AG10803 (cell line): ENCODE measurements around the gene AP4E1.

Experiments
- DNase-seq: peaks from one replicate; pipeline ENCODE4 v3.0.0; 2010; ENCODE audit warnings: low read depth
- H3K4me3 ChIP-seq: 2 replicates; pipeline ENCODE4 v1.5.1; 2011; ENCODE audit warnings: mild to moderate bottlenecking, low read length, control low read depth
- TF ChIP-seq, protein P1 (sequence below): conservative IDR thresholded peaks from 2 replicates; pipeline ENCODE4 v1.5.1; 2011; ENCODE audit warnings: mild to moderate bottlenecking, low read length, control low read depth, inconsistent platforms

The AP4E1 gene

DNA sequence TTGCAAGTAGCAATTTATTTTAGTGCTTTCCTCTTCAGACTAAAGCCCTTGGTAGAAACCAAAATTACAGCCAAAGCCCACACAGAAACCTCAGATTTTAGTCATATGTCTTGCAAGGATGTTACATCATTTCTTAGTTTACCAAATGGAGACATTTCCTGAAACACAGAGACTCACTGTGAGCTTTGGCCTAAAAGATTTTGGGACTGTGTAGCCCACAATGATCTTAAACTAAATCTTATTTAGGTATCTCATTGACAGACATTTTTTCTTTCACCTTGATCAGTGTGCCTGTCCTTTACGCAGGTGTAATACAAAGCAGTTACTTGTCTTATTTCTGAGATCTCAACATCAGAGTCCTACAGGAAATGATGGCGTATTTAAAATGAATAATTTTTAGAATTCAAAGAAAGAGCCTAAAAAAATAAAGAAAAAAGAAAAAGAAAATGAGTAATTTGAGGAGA, 27.8 kb upstream of the AP4E1 start:
- no peak overlapping the region for H3K4me3 ChIP-seq
- TF ChIP-seq, protein P1, sequence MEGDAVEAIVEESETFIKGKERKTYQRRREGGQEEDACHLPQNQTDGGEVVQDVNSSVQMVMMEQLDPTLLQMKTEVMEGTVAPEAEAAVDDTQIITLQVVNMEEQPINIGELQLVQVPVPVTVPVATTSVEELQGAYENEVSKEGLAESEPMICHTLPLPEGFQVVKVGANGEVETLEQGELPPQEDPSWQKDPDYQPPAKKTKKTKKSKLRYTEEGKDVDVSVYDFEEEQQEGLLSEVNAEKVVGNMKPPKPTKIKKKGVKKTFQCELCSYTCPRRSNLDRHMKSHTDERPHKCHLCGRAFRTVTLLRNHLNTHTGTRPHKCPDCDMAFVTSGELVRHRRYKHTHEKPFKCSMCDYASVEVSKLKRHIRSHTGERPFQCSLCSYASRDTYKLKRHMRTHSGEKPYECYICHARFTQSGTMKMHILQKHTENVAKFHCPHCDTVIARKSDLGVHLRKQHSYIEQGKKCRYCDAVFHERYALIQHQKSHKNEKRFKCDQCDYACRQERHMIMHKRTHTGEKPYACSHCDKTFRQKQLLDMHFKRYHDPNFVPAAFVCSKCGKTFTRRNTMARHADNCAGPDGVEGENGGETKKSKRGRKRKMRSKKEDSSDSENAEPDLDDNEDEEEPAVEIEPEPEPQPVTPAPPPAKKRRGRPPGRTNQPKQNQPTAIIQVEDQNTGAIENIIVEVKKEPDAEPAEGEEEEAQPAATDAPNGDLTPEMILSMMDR, result no peak
- peak; percentile 93 for DNase-seq

DNA sequence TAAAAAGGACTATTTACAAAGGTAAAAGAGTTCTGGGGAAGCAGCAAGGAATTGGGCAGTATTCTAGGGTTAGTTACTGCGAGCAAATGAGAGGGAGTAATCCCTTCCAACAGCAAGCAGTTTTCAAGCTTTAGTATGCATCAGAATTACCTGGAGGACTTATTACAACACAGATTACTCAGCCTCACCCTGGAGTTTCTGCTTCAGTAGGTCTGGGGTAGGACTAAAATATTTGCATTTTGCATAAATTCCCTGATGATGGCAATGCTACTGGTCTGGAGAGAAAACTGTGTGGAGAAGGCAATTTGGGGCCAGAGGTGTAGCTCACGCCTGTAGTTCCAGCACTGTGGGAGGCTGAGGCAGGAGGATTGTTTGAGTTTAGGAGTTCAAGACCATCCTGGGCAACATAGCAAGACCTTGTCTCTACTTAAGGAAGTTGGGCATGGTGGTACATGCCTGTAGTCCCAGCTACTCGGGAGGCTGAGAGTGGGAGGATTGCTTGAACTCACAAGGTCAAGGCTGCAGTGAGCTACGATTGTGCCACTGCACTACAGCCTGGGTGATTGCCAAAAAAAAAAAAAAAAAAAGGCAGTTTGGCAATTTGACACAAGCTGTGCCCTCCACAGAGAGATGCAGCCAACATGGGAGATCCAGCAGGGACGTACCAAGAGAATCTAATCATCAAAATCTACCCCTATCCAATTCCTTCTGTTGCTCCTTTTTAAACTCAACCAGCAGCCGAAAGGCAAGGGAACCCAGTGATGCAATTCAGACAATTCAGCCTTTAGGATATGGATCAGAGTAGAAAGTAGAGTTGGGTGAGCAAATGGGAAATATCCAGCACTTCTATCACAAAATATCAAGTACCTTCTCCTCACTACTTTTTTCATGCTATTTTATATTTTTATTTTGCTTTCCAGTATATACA, 27.1 kb upstream of the AP4E1 start:
- TF ChIP-seq, protein P1, result no peak
- DNase-seq, result peak; percentile 25

DNA sequence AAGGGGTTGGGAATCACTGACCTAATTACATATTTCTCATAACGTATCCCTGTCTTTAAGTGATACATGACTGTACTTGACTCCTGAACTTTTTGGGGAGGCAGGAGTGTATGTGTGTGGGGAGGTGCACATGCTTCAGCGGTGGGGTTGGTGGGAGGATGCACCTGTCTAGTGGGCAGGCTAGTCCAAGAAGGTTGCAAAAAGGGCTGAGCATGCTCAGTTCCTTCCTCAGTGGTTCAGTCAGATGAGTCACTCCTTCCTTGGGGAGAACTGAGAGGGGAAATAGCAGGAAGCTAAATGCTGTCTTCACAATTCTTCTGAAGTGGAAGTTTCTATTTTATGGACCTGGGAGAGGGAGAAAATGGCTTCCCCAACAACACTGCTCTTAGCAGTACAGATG, 24.6 kb upstream of the AP4E1 start:
- peak; percentile 39 for DNase-seq
- no peak overlapping the region for H3K4me3 ChIP-seq

More for the DNA sequence above, 27.1 kb upstream of the AP4E1 start:
- no peak overlapping the region for H3K4me3 ChIP-seq

DNA sequence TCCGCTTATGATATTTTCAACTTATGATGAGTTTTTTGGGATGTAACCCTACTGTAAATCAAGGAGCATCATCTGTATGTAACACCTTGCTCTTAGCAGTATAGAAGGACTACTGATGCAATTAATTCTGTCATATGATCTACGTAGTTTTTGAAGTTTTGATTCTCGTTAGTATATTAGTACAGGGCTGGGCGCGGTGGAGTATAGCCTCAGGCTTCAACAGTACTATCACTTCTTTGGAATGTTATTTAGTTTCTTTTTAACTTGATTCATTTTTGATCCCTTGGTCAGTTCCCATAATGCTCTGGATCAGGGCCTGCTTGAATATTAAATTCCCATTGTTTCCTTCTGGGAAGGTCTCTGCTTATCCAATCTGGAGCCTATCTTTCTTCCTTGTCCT, 23.9 kb upstream of the AP4E1 start:
- H3K4me3 ChIP-seq, result no peak overlapping the region
- TF ChIP-seq, protein P1, result no peak
- DNase-seq, result peak; percentile 31

More for the DNA sequence above, 24.6 kb upstream of the AP4E1 start:
- TF ChIP-seq, protein P1, result no peak

DNA sequence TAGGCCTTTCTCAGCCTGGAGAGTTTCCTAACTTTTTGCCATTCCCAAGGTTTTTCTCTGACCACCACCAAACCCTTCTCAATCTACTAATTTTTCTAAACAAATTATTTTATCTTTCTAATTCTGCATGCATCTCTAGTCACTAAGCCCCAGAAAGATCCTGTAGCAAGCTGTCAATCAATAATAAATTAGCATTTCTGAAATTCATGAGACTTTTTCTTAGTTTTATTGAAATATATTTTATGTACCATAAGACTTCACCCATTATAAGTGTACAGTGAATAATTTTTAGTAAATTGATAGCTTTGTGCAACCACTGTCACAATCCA, 22.4 kb upstream of the AP4E1 start:
- no peak for DNase-seq

DNA sequence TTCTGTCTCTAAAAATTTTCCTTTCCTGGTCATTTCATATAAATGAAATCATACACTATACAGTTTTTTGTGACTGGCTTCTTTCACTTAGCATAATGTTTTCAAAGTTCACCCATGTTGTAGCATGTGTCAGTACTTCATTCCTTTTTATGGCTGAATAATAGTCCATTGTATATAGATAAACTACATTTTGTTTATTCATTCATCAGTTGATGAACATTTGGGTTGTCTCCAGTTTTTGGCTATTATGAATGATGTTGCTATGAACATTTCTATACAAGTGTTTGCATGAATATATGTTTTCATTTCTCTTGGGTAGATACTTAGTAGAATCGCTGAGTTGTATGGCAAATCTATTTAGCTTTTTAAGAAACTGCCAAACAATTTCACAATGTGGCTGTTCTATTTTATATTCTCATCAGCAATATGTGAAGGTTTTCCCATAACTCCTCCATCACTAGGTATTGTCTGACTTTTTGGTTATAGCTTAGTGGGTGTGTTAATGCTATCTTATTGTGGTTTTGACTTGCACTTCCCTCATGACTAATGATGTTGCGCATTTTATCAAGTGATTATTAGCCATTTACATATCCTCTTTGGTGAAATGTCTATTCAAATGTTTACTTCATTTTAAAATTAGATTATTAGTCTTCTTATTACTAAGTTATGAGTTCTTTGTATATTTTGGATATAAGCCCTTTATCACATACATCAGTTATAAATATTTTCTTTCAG, 21.7 kb upstream of the AP4E1 start:
- DNase-seq, result no peak
- TF ChIP-seq, protein P1, result no peak
- H3K4me3 ChIP-seq, result no peak overlapping the region

More for the DNA sequence above, 22.4 kb upstream of the AP4E1 start:
- TF ChIP-seq, protein P1, result no peak
- H3K4me3 ChIP-seq, result no peak overlapping the region
